ENCODE results near the gene PPP1R13B.

PPP1R13B gene

GRCh38 chr14:103775506-103775905 is 71.9 kb downstream of the PPP1R13B start:
- Histone ChIP-seq H3K9me3 (ENCODE audit: low read length) (peaks cover 7% of the 10 kb centered on the region), H3K9me2 (ENCODE audit: low read depth, low read length) (no peaks in the 10 kb centered on the region), H3K9ac (ENCODE audit: low read length) (no peak overlapping the region), H3K4me1 (ENCODE audit: insufficient read depth, low read length, severe bottlenecking) (no peaks in the 10 kb centered on the region), H3K27ac (ENCODE audit: low read depth, low read length, poor library complexity, severe bottlenecking) (no peak overlapping the region), H3K4me3 (ENCODE audit: low read depth, low read length, poor library complexity, severe bottlenecking) (no peak overlapping the region), H3K4me2 (ENCODE audit: low read length) (no peak overlapping the region), H3K27me3 (ENCODE audit: insufficient read depth, low read length) (no peaks in the 10 kb centered on the region), H3K36me3 (ENCODE audit: insufficient read depth, low read length) (peaks cover 11% of the 10 kb centered on the region; the same call in 1 of the 2 replicates), H4K20me1 (ENCODE audit: insufficient read depth, low read length) (no peaks in the 10 kb centered on the region), H2AFZ (ENCODE audit: low read length) (no peak overlapping the region), H3F3A (ENCODE audit: insufficient read depth, low read length) (no peaks in the 10 kb centered on the region), H3K79me2 (ENCODE audit: insufficient read depth, low read length) (no peaks in the 10 kb centered on the region)
- TF ChIP-seq EZH2 (IDR thresholded peaks at IDR 0.05; ENCODE audit: borderline replicate concordance, low read length) (no peak), CTCF (IDR thresholded peaks at IDR 0.05; ENCODE audit: low read length) (no peak)

- Histone ChIP-seq H3K27me3 (ENCODE audit: insufficient read depth, low read length) (no peaks in the 10 kb centered on the region), H3K4me1 (ENCODE audit: insufficient read depth, low read length, severe bottlenecking) (no peaks in the 10 kb centered on the region), H3K9me2 (ENCODE audit: low read depth, low read length) (no peaks in the 10 kb centered on the region), H3K79me2 (ENCODE audit: insufficient read depth, low read length) (no peaks in the 10 kb centered on the region), H3K9ac (ENCODE audit: low read length) (no peak overlapping the region), H3F3A (ENCODE audit: insufficient read depth, low read length) (no peaks in the 10 kb centered on the region), H3K4me2 (ENCODE audit: low read length) (no peak overlapping the region), H3K36me3 (ENCODE audit: insufficient read depth, low read length) (peaks cover 11% of the 10 kb centered on the region; the same call in 1 of the 2 replicates), H4K20me1 (ENCODE audit: insufficient read depth, low read length) (no peaks in the 10 kb centered on the region), H3K4me3 (ENCODE audit: low read depth, low read length, poor library complexity, severe bottlenecking) (no peak overlapping the region), H3K9me3 (ENCODE audit: low read length) (peaks cover 7% of the 10 kb centered on the region), H3K27ac (ENCODE audit: low read depth, low read length, poor library complexity, severe bottlenecking) (no peak overlapping the region), H2AFZ (ENCODE audit: low read length) (no peak overlapping the region)
- TF ChIP-seq CTCF (IDR thresholded peaks at IDR 0.05; ENCODE audit: low read length) (no peak), EZH2 (IDR thresholded peaks at IDR 0.05; ENCODE audit: borderline replicate concordance, low read length) (no peak)
These were observed 73.9 kb downstream of the PPP1R13B start for GRCh38 chr14:103773521-103773920.

DNA sequence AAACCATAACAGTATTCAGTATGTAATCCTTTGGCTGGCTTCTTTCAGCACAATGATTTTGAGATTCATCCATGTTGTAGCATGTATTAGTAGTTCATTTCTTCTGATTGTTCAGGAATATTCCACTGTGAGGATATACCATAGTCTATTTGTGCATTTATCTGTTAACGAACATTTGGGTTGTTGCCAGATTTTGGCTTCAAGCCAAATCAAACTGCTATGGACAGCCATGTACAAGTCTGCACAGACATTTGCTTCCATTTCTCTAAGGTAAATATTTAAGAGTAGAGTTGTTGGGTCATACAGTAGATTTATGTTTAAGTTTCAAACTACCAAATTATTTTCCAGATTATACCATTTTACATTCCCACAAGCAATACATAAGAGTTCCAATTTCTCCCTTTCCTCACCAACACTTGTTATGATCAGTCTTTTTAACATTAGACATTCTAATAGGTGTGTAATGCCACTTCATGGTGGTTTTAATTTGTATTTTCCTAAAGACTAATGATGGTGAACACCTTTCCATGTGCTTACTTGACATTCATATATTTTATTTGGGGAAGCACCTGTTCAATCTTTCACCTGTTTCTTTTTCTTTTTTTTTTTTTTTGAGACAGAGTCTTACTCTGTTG is 75.2 kb downstream of the PPP1R13B start:
- H3K4me1 ChIP-seq (ENCODE audit: insufficient read depth, low read length, severe bottlenecking): no peaks in the 10 kb centered on the region
- H4K20me1 ChIP-seq (ENCODE audit: insufficient read depth, low read length): no peaks in the 10 kb centered on the region
- no peak for TF ChIP-seq CTCF (IDR thresholded peaks at IDR 0.05; ENCODE audit: low read length)
- TF ChIP-seq EZH2 (IDR thresholded peaks at IDR 0.05; ENCODE audit: borderline replicate concordance, low read length): no peak
- no peak overlapping the region for H3K4me2 ChIP-seq (ENCODE audit: low read length)
- H3K9me3 ChIP-seq (ENCODE audit: low read length): peaks cover 7% of the 10 kb centered on the region
- no peaks in the 10 kb centered on the region for H3K27me3 ChIP-seq (ENCODE audit: insufficient read depth, low read length)
- H3F3A ChIP-seq (ENCODE audit: insufficient read depth, low read length): no peaks in the 10 kb centered on the region
- H3K9me2 ChIP-seq (ENCODE audit: low read depth, low read length): no peaks in the 10 kb centered on the region
- no peak overlapping the region for H2AFZ ChIP-seq (ENCODE audit: low read length)
- no peak overlapping the region for H3K4me3 ChIP-seq (ENCODE audit: low read depth, low read length, poor library complexity, severe bottlenecking)
- no peak overlapping the region for H3K27ac ChIP-seq (ENCODE audit: low read depth, low read length, poor library complexity, severe bottlenecking)
- H3K36me3 ChIP-seq (ENCODE audit: insufficient read depth, low read length): peaks cover 8% of the 10 kb centered on the region; the same call in 1 of the 2 replicates
- H3K9ac ChIP-seq (ENCODE audit: low read length): no peak overlapping the region
- no peaks in the 10 kb centered on the region for H3K79me2 ChIP-seq (ENCODE audit: insufficient read depth, low read length)
